ENCODE measurements around the gene ZKSCAN1.

The ZKSCAN1 gene

DNA sequence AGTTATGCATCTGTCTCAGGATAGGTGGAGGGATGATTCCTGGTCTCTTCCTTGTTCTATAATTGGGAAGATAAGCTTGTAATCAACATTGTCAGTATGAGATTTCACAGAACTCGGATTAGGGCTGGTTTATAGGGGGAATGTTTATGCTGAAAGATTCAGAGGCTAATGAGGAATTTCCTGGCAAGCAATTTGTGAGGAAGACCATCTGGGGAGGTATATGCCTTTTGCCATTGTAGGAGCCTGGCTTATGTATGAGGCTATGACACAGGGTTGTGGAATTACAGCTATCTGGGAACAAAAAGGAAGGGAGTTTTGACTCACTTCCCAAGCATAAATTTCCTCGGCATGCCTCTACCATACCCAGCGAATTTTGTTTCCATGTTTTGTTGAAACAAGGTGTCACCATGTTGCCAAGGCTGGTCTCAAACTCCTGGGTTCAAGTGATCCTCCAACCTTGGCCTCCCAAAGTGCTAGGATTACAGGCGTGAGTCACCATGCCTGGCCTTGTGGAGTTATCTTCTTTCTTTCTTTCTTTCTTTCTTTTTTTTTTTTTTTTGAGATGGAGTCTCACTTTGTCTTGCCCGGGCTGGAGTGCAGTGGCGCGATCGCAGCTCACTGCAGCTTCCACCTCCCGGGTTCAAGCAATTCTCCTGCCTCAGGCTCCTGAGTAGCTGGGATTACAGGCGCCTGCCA lies 71.8 kb downstream of the ZKSCAN1 start:
- H3K9me3 ChIP-seq: no peaks in the 10 kb centered on the region
- no peaks in the 10 kb centered on the region for H3K27me3 ChIP-seq
- H3K36me3 ChIP-seq: peaks cover 18% of the 10 kb centered on the region
- TF ChIP-seq, protein P1, sequence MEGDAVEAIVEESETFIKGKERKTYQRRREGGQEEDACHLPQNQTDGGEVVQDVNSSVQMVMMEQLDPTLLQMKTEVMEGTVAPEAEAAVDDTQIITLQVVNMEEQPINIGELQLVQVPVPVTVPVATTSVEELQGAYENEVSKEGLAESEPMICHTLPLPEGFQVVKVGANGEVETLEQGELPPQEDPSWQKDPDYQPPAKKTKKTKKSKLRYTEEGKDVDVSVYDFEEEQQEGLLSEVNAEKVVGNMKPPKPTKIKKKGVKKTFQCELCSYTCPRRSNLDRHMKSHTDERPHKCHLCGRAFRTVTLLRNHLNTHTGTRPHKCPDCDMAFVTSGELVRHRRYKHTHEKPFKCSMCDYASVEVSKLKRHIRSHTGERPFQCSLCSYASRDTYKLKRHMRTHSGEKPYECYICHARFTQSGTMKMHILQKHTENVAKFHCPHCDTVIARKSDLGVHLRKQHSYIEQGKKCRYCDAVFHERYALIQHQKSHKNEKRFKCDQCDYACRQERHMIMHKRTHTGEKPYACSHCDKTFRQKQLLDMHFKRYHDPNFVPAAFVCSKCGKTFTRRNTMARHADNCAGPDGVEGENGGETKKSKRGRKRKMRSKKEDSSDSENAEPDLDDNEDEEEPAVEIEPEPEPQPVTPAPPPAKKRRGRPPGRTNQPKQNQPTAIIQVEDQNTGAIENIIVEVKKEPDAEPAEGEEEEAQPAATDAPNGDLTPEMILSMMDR (IDR thresholded peaks at IDR 0.05; ENCODE audit: low read depth, low read length): no peak
- no peak overlapping the region for H3K4me3 ChIP-seq (ENCODE audit: low read depth, low read length)
- 0 out of 2 replicates have a peak, but pooled peaks cover 2% of the 10 kb centered on the region for H3K4me1 ChIP-seq
- DNase-seq: no peak

DNA sequence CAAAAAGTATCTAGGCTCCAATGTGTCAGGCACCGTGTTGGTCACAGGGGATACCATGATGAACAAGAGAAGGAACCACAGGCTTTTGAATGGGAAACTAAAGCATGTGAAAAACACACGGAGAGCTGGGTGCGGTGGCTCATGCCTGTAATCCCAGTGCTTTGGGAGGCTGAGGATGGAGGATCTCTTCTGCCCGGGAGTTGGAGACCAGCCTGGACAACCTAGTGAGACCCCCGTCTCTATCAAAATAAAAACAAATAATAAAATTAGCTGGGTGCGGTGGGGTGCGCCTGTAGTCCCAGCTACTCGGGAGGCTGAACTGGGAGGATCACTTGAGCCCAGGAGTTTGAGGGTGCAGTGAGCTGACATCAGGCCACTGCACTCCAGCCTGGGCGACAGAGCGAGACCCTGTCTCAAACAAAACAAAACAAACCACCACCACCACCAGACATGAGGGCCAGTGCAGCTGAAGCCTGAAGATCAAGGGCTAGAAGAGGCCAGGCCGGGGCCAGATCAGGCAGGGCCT lies 72.8 kb downstream of the ZKSCAN1 start:
- H3K36me3 ChIP-seq: peaks cover 27% of the 10 kb centered on the region
- TF ChIP-seq, protein P1 (IDR thresholded peaks at IDR 0.05; ENCODE audit: low read depth, low read length): no peak
- 0 out of 2 replicates have a peak, but pooled peaks cover 2% of the 10 kb centered on the region for H3K4me1 ChIP-seq
- no peak for DNase-seq
- H3K4me3 ChIP-seq (ENCODE audit: low read depth, low read length): peak overlapping the region; percentile 86
- H3K27me3 ChIP-seq: no peaks in the 10 kb centered on the region
- no peaks in the 10 kb centered on the region for H3K9me3 ChIP-seq

DNA sequence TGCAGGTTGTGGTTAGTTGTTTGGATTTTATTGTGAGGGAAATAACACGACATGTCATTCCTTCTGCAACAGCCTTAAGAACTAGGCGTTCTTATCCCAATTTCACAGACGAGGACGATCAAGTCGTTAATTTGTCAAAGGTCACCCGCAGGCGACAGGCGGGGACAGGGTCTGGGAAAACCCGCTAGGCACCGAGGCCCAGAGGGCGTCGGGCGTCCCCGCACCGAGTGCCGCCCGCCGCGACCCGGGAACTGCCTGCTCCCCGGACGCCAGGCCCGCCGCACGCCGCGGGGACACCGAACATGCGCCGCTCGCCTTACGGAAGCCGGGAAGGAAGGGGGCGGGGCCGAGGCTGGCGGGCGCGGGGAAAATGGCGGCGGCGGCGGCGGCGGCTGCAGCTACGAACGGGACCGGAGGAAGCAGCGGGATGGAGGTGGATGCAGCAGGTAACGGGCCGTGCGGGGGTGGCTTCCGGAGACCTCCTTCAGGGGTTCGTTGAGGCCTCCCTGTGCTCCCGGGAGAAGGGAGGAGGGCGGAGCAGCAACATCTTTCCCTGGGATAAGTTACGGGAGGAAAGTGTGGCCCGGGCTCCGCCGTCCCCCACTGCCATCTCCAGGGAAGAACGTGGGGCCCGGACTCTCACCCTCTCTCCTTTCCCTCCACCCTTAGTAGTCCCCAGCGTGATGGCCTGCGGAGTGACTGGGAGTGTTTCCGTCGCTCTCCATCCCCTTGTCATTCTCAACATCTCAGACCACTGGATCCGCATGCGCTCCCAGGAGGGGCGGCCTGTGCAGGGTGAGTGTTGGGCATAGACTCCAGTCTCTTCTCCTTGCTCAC lies 73.4 kb downstream of the ZKSCAN1 start, which contains the start of gene COPS6:
TSS of gene COPS6 (plus strand) at position 349 of the 837 bp plus-strand sequence. CDS start at position 371, 22 bp downstream.
- Histone ChIP-seq H3K27me3 (no peaks in the 10 kb centered on the region), H3K4me3 (ENCODE audit: low read depth, low read length) (peak within 1 kb of the TSS; percentile 86), H3K9me3 (no peaks in the 10 kb centered on the region), H3K36me3 (peaks cover 34% of the 10 kb centered on the region), H3K4me1 (0 out of 2 replicates have a peak, but pooled peaks cover 2% of the 10 kb centered on the region)
- peak; percentile 88 for DNase-seq
- TF ChIP-seq, protein P1 (IDR thresholded peaks at IDR 0.05; ENCODE audit: low read depth, low read length): no peak

DNA sequence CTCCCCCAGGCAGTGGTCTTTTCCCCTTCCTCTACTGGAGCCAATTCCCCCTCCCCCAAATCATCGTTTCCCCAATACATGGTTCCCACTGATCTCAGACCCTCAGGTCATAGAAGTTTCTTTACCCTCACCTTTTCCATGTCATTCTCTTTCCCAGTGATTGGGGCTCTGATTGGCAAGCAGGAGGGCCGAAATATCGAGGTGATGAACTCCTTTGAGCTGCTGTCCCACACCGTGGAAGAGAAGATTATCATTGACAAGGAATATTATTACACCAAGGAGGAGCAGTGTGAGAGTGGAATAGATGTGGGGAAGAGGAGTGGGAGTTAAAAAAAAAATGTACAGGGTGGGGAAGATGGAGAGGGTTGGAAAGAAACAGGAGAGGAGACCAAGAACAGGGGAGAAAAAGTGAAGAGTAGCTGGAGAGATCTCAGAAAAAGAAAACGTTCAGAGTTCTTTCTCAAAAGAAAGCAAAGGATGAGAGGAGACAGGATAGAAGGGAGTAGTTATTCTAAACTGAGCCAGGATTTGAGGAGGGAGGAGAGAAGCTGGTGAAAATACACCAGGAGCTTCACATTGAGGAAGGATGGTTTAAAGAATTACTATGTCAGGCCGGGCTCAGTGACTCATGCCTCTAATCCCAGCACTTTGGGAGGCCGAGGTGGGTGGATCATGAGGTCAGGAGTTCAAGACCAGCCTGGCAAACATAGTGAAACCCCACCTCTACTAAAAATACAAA lies 74.2 kb downstream of the ZKSCAN1 start:
- Histone ChIP-seq H3K36me3 (peaks cover 42% of the 10 kb centered on the region), H3K4me3 (ENCODE audit: low read depth, low read length) (peak overlapping the region; percentile 86), H3K9me3 (no peaks in the 10 kb centered on the region), H3K27me3 (no peaks in the 10 kb centered on the region), H3K4me1 (0 out of 2 replicates have a peak, but pooled peaks cover 2% of the 10 kb centered on the region)
- no peak for DNase-seq
- TF ChIP-seq, protein P1 (IDR thresholded peaks at IDR 0.05; ENCODE audit: low read depth, low read length): no peak

DNA sequence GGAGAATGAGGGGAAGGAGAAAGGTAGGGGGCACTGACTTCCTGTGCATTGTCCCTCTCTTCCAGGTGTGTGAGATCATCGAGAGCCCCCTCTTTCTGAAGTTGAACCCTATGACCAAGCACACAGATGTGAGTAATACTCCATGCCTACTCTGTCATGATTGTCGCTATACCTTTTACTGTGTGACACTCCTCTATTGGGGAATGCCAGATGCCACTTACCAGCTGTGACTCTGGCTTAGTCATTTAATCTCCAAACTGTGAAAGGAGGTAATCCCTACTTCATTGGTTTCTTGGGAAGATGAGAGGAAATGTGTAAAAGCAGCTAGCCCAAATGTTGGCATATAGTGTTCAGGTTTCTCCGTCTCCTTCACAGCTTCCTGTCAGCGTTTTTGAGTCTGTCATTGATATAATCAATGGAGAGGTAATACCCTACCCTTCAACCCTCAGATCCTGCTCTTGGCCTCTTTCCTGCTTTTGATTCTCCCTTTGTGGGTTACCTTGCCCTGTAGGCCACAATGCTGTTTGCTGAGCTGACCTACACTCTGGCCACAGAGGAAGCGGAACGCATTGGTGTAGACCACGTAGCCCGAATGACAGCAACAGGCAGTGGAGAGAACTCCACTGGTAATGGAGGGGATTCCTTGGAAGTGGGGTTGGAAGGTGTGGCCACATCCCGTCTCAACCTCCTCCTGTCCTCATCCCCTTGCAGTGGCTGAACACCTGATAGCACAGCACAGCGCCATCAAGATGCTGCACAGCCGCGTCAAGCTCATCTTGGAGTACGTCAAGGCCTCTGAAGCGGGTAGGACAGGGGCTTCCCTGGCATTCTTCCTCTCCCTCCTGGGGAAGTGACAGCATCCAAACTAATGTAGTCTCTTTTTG lies 75.4 kb downstream of the ZKSCAN1 start:
- DNase-seq: no peak
- H3K4me3 ChIP-seq (ENCODE audit: low read depth, low read length): no peak overlapping the region
- 0 out of 2 replicates have a peak, but pooled peaks cover 2% of the 10 kb centered on the region for H3K4me1 ChIP-seq
- H3K9me3 ChIP-seq: no peaks in the 10 kb centered on the region
- no peaks in the 10 kb centered on the region for H3K27me3 ChIP-seq
- peaks cover 53% of the 10 kb centered on the region for H3K36me3 ChIP-seq
- TF ChIP-seq, protein P1 (IDR thresholded peaks at IDR 0.05; ENCODE audit: low read depth, low read length): no peak

All from BE2C (cell line).